ENCODE results near the gene PHLDB3. TPM values are rescaled to one million over a fixed set of nuclear protein-coding genes. Genes with fewer than 3 reads are reported as not detected.

The PHLDB3 gene
- total RNA-seq, 1 experiment from 2014 or later = 8.5 TPM

DNA sequence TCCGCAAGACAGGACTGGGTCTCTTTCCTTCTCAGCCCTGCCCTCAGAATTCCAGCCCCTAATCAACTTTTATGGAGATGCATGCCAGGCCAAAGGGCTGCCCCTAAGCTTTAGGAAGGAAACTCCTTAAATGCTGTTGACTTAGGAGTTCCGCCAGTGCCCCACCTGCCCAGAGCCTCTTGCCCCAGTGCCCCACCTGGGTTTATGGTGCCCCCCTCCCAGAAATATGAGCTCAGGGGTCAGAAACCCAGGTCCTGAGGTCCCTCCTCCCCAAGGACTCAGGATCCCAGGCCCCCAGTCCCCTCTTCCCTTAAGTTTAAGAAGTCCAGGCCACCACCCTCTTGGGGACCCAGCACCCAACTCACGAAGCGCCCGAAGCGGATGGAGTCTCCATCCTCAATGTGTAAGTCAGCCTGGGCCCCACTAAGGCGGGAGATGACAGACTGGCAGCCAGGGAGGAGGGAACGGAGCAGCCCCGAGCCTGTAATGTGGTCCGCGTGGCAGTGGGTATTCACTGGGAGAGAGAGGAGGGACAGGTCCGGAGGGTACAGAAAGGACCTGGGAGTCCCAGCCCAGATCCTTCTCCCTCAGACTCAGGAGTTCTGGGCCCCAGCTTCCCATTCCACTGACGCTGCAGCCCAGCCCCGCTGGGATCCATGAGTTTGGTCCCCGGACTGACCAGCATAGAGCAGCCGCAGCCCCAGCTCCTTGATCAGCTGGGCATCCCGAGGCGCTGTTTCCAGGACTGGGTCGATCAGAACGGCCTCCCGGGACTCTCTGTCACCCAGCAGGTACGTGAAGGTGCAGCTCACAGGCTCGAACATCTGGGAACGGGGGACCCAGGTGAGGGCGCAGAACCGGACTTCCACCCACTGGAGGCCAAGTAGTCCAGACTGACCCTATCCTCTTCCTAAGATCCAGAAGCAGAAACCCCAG is 21.6 kb upstream of the PHLDB3 start:
- Histone ChIP-seq H3T11ph (ENCODE audit: low read length) (no peak overlapping the region), H4K20me1 (ENCODE audit: control insufficient read depth, insufficient read depth, insufficient read length) (peaks cover 4% of the 10 kb centered on the region), H2BK120ac (ENCODE audit: low read depth, low read length, poor library complexity, severe bottlenecking) (no peak overlapping the region), H4K8ac (replicated peaks; ENCODE audit: insufficient read length, low read depth, low read length) (no peak overlapping the region), H3K27me3 (ENCODE audit: insufficient read depth, low read length) (peaks cover 3% of the 10 kb centered on the region; the same call in 1 of the 2 replicates), H3K4me1 (ENCODE audit: insufficient read depth, low read length) (no peaks in the 10 kb centered on the region), H2BK5ac (ENCODE audit: insufficient read length, low read length) (no peak overlapping the region), H3K9ac (ENCODE audit: extremely low read depth, insufficient read length, low read length) (no peak overlapping the region), H3K27ac (ENCODE audit: insufficient read length, low read depth, low read length) (no peak overlapping the region), H3K79me1 (ENCODE audit: insufficient read depth, low read depth, low read length, poor library complexity, severe bottlenecking) (no peaks in the 10 kb centered on the region), H4K5ac (ENCODE audit: insufficient read length, low read depth, low read length) (no peak overlapping the region), H2AK5ac (ENCODE audit: insufficient read length, low read length) (no peak overlapping the region), H3K4me2 (ENCODE audit: insufficient read depth, insufficient read length, low read length) (peak overlapping the region; percentile 86), H3K23me2 (ENCODE audit: insufficient read length, low read depth, low read length, poor library complexity, severe bottlenecking) (peaks cover 22% of the 10 kb centered on the region), H3K79me2 (ENCODE audit: insufficient read depth, low read length) (no peaks in the 10 kb centered on the region), H3K18ac (ENCODE audit: insufficient read length, low read depth, low read length) (no peak overlapping the region), H3K56ac (ENCODE audit: insufficient read length, low read depth, low read length) (no peak overlapping the region), H3K14ac (ENCODE audit: insufficient read depth, low read length) (no peak overlapping the region), H2BK20ac (ENCODE audit: low read depth, low read length, poor library complexity, severe bottlenecking) (no peak overlapping the region), H4K91ac (ENCODE audit: insufficient read length, low read depth, low read length) (no peak overlapping the region), H2AFZ (ENCODE audit: low read length) (no peak overlapping the region), H3K4ac (ENCODE audit: low read depth, low read length) (no peak overlapping the region), H2BK15ac (ENCODE audit: low read depth, low read length) (no peak overlapping the region), H2BK12ac (ENCODE audit: insufficient read length, low read depth, low read length) (no peak overlapping the region), H3K9me3 (ENCODE audit: control insufficient read depth, low read depth, low read length) (no peaks in the 10 kb centered on the region), H3K23ac (ENCODE audit: insufficient read length, low read depth, low read length) (no peak overlapping the region)
- WGBS (ENCODE audit: extremely low coverage, insufficient read length, low lambda C conversion rate) = no CpG with 5 or more reads among the region's 26 CpGs
- Mint-ChIP-seq H3K36me3 (ENCODE audit: insufficient read depth in 1 of 3, low read depth in 3 of 3) (no peaks in the 10 kb centered on the region), H3K27ac (no peak overlapping the region), H3K9me3 (no peaks in the 10 kb centered on the region), H3K27me3 (ENCODE audit: low read depth) (peaks cover 38% of the 10 kb centered on the region), H3K4me1 (peaks cover 15 to 20% of the 10 kb centered on the region in 2 experiments), H3K4me3 (peak overlapping the region; percentile 80 to 94)
- TF ChIP-seq, protein P1, sequence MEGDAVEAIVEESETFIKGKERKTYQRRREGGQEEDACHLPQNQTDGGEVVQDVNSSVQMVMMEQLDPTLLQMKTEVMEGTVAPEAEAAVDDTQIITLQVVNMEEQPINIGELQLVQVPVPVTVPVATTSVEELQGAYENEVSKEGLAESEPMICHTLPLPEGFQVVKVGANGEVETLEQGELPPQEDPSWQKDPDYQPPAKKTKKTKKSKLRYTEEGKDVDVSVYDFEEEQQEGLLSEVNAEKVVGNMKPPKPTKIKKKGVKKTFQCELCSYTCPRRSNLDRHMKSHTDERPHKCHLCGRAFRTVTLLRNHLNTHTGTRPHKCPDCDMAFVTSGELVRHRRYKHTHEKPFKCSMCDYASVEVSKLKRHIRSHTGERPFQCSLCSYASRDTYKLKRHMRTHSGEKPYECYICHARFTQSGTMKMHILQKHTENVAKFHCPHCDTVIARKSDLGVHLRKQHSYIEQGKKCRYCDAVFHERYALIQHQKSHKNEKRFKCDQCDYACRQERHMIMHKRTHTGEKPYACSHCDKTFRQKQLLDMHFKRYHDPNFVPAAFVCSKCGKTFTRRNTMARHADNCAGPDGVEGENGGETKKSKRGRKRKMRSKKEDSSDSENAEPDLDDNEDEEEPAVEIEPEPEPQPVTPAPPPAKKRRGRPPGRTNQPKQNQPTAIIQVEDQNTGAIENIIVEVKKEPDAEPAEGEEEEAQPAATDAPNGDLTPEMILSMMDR (conservative IDR thresholded peaks at IDR 0.05) = no peak
- peak; percentile 40 for DNase-seq
